K562 (cell line): Measurements from ENCODE around the gene ODAD3. TPM values are rescaled to one million over a fixed set of nuclear protein-coding genes. Genes with fewer than 3 reads are reported as not detected.
"Not testable (repeated sequence)": the region's sequence is repeated elsewhere in the genome, so short reads cannot be mapped to it uniquely, and the experiment has no call there.

Source experiments
- ATAC-seq: fragments of 200-7000 bp; cut with Tn5 transposase; 3 replicates; pipeline ENCODE4 v1.9.1; 2020; ENCODE audit warnings: moderate library complexity
- BruUV-seq: library from RNA; stranded (reverse); fragments of 400-500 nt; replicated peaks from 2 replicates; lab custom pipeline; 2021; lab: Mats Ljungman, UMichigan
- CTCF ChIA-PET: fragments of 300-600 bp; formaldehyde crosslinking; extraction: SDS; loops from one replicate; lab custom pipeline; 2021; ENCODE audit warnings: low intra/inter-chr PET ratio; lab: Yijun Ruan, JAX
- POLR2A ChIA-PET: fragments of 300-600, 350-650 bp; sonication (Branson Sonifier 250); formaldehyde crosslinking; extraction: SDS; loops from one replicate; lab custom pipeline; 2021; ENCODE audit warnings: antibody characterized with exemption, inconsistent platforms; lab: Yijun Ruan, JAX
- DNase-seq, 4 experiments: peaks; one replicate each; pipeline versions ENCODE4 v3.0.0 to v3.0.0-alpha.2; 2011 to 2018; ENCODE audit warnings: low spot score in 3 of 4, mixed read lengths in 3 of 4; ENCODE audit errors: extremely low read depth in 1 of 4
- FAIRE-seq: peaks from 2 replicates; lab custom pipeline; 2011; peaks lifted over from hg19 to GRCh38; lab: Jason Lieb, UNC
- H2AFZ ChIP-seq: 2 replicates; pipeline ENCODE4 v1.6.0; 2011; ENCODE audit warnings: low read depth, low read length, control low read depth, inconsistent platforms
- H3K27ac ChIP-seq: fragments of 200-600 bp; 3 replicates; pipeline ENCODE4 v1.8.0; 2011; ENCODE audit warnings: low read depth, mild to moderate bottlenecking, control low read depth, inconsistent platforms, low read length, moderate library complexity, mixed read lengths; ENCODE audit errors: extremely low read depth
- H3K27me3 ChIP-seq, 2 experiments: fragments of 300-600 bp in 1 of 2; 2 replicates in 1 of 2; 3 replicates in 1 of 2; pipeline versions ENCODE4 v1.6.0 to v1.8.0; 2011; ENCODE audit warnings: inconsistent platforms in 2 of 2, low read length in 2 of 2, mild to moderate bottlenecking in 1 of 2, mixed read lengths in 1 of 2, moderate library complexity in 1 of 2; ENCODE audit not compliant: control insufficient read depth in 2 of 2, insufficient read depth in 2 of 2
- H3K36me3 ChIP-seq: fragments of 300-600 bp; 3 replicates; pipeline ENCODE4 v1.8.0; 2011; ENCODE audit warnings: mild to moderate bottlenecking, low read length, inconsistent platforms; ENCODE audit not compliant: control insufficient read depth, insufficient read depth
- H3K4me1 ChIP-seq, 2 experiments: fragments of 200-600 bp in 1 of 2; replicated peaks in 1 of 2; 2 replicates in 1 of 2; 3 replicates in 1 of 2; pipeline versions ENCODE4 v1.5.1 to v1.8.0; 2011; ENCODE audit warnings: inconsistent platforms in 2 of 2, low read length in 2 of 2, mild to moderate bottlenecking in 1 of 2, mixed read lengths in 1 of 2, moderate library complexity in 1 of 2; ENCODE audit not compliant: control insufficient read depth in 2 of 2, insufficient read depth in 2 of 2
- H3K4me2 ChIP-seq: 2 replicates; pipeline ENCODE4 v1.6.1; 2011; ENCODE audit warnings: low read length, control low read depth, inconsistent platforms, mixed read lengths; ENCODE audit not compliant: insufficient read depth
- H3K4me3 ChIP-seq: fragments of 200-600 bp; sonication (generic), shearing (Covaris generic); 2 replicates; pipeline ENCODE4 v1.5.1; 2016; ENCODE audit warnings: control low read depth, inconsistent platforms
- H3K79me2 ChIP-seq: fragments of 200-600 bp; 3 replicates; pipeline ENCODE4 v1.8.0; 2011; ENCODE audit warnings: low read length, inconsistent platforms; ENCODE audit not compliant: control insufficient read depth, insufficient read depth
- H3K9ac ChIP-seq, 2 experiments: 2 replicates each; pipeline versions ENCODE4 v1.6.0 to v1.6.1; 2011; ENCODE audit warnings: low read depth in 2 of 2, low read length in 2 of 2, control low read depth in 1 of 2, inconsistent platforms in 1 of 2, mild to moderate bottlenecking in 1 of 2, mixed read lengths in 1 of 2; ENCODE audit not compliant: insufficient read depth in 1 of 2
- H3K9me1 ChIP-seq: one replicate; pipeline ENCODE4 v1.6.0; 2011; ENCODE audit warnings: inconsistent platforms, mild to moderate bottlenecking, low read length, moderate library complexity; ENCODE audit not compliant: control insufficient read depth, insufficient read depth
- H3K9me3 ChIP-seq: replicated peaks from 2 replicates; pipeline ENCODE4 v1.5.1; 2011; ENCODE audit warnings: low read depth, low read length, inconsistent platforms; ENCODE audit not compliant: control insufficient read depth, insufficient read depth
- H4K20me1 ChIP-seq: replicated peaks from 2 replicates; pipeline ENCODE4 v1.6.1; 2011; ENCODE audit warnings: low read length, inconsistent platforms, mixed read lengths; ENCODE audit not compliant: control insufficient read depth, insufficient read depth
- ATF3 ChIP-seq, 2 experiments: fragments of 450-650 bp in 1 of 2; sonication (generic) in 1 of 2; formaldehyde crosslinking in 1 of 2; IDR thresholded peaks in 1 of 2; conservative IDR thresholded peaks in 1 of 2; 2 replicates each; pipeline versions ENCODE4 v1.6.1 to v1.8.1; 2016 to 2023; ENCODE audit warnings: mild to moderate bottlenecking in 2 of 2, moderate library complexity in 2 of 2, inconsistent platforms in 1 of 2, missing genetic modification reagents in 1 of 2
- BCOR ChIP-seq: fragments of 450-650 bp; IDR thresholded peaks from 2 replicates; pipeline ENCODE4 v1.6.1; 2016
- KDM1A ChIP-seq, 2 experiments: fragments of 450-650 bp; IDR thresholded peaks; 2 replicates each; pipeline ENCODE4 v1.6.1; 2016; ENCODE audit warnings: mild to moderate bottlenecking in 2 of 2
- TOE1 ChIP-seq, 2 experiments: fragments of 450-650 bp in 1 of 2; sonication (generic) in 1 of 2; formaldehyde crosslinking in 1 of 2; IDR thresholded peaks; 2 replicates each; pipeline versions ENCODE4 v1.7.1 to v1.8.0; 2016 to 2022; ENCODE audit warnings: borderline replicate concordance in 2 of 2, mild to moderate bottlenecking in 2 of 2, antibody characterized with exemption in 1 of 2, inconsistent platforms in 1 of 2, low read depth in 1 of 2, missing genetic modification reagents in 1 of 2, moderate library complexity in 1 of 2
- ZBTB17 ChIP-seq: fragments of 450-650 bp; formaldehyde crosslinking; IDR thresholded peaks from 2 replicates; pipeline ENCODE4 v1.4.0; 2020; ENCODE audit warnings: mild to moderate bottlenecking
- ZNF121 ChIP-seq: sonication (generic); formaldehyde crosslinking; conservative IDR thresholded peaks from 2 replicates; pipeline ENCODE4 v1.8.0; 2022; ENCODE audit warnings: missing genetic modification reagents
- ZNF347 ChIP-seq: fragments of 450-650 bp; formaldehyde crosslinking; IDR thresholded peaks from 2 replicates; pipeline ENCODE4 v1.4.0; 2020; ENCODE audit warnings: low read depth, mild to moderate bottlenecking, moderate library complexity
- ZNF384 ChIP-seq: IDR thresholded peaks from 2 replicates; pipeline ENCODE4 v1.6.1; 2012; ENCODE audit warnings: low read depth, low read length, improper control_type of control experiment
- ZNF445 ChIP-seq: fragments of 250-450 bp; sonication (Bioruptor Pico); IDR thresholded peaks from 2 replicates; pipeline ENCODE4 v1.4.0; 2020; ENCODE audit warnings: low read depth, mild to moderate bottlenecking, moderate library complexity
- WGBS: fragments of 100-300 bp; shearing (Covaris generic); methylation state at CpG from one replicate; pipeline ENCODE4 v1.1.6; 2016; ENCODE audit warnings: low coverage, mixed read lengths; ENCODE audit not compliant: insufficient coverage; ENCODE audit errors: missing lambda C conversion rate; 5-methylcytosine and 5-hydroxymethylcytosine counted together
- in situ Hi-C: fragments of 300-500 bp; cut with MboI; formaldehyde crosslinking; loops from 4 replicates; pipeline ENCODE4 v1.15.0; 2018; ENCODE audit warnings: inconsistent platforms, mixed read lengths
- intact Hi-C: fragments of 100-400 bp; cut with micrococcal nuclease; formaldehyde crosslinking; loops from 2 replicates; pipeline ENCODE4 v1.14.2; 2022
- polyA plus RNA-seq, 8 experiments: library from polyadenylated mRNA; depleted of rRNA in 4 of 8; stranded (reverse) in 5 of 8; unstranded in 3 of 8; fragments of >200 nt; fragmentation: Nextera tagmentation in 2 of 8; fragmentation: Illumina TruSeq in 1 of 8; extraction: Ambion mirVana in 2 of 8; extraction: Trizol in 1 of 8; gene quantifications; 2 replicates each; pipeline versions ENCODE4 v1.2.1 to v1.2.3, GENCODE V29; 2011 to 2014; ENCODE audit warnings: inconsistent platforms in 1 of 8, missing spikeins in 1 of 8
- total RNA-seq, 7 experiments: library from RNA; depleted of rRNA in 6 of 7; stranded (reverse); fragments of >200 nt in 6 of 7; fragmentation: Illumina TruSeq in 2 of 7; extraction: Trizol in 2 of 7; gene quantifications; 2 replicates each; pipeline versions ENCODE4 v1.2.1 to v1.2.3, GENCODE V29; 2011 to 2021; ENCODE audit warnings: low replicate concordance in 1 of 7

ODAD3 gene
- total and polyA plus RNA-seq, 9 of the 15 experiments (the other 6 are each of a cell fraction or from before 2014, with no cell fraction given), result 0.07 to 0.72 (median 0.14) TPM; not detected in 2

- CTCF ChIA-PET, result no interaction called here
- BruUV-seq, result no TSS peak
- DNase-seq (peak in 1 of 4 experiments; percentile 2), ATAC-seq (no peak), FAIRE-seq (no peak)
- Histone ChIP-seq H3K4me1 (peaks cover 9 to 28% of the 10 kb centered on the region in 2 experiments; a peak in 4 of 5 replicates), H3K79me2 (no peaks in the 10 kb centered on the region), H3K9me3 (no peaks in the 10 kb centered on the region), H3K4me2 (no peak overlapping the region), H2AFZ (no peak overlapping the region), H3K4me3 (no peak overlapping the region), H3K9ac (no peak overlapping the region), H3K9me1 (no peaks in the 10 kb centered on the region), H3K36me3 (no peaks in the 10 kb centered on the region), H3K27ac (no peak overlapping the region), H3K27me3 (peaks cover 10 to 14% of the 10 kb centered on the region in 2 experiments), H4K20me1 (no peaks in the 10 kb centered on the region; the same call in 1 of the 2 replicates)
- POLR2A ChIA-PET, result interaction anchor here (0.6 kb wide), 1 partner anchor 29 kb away, joined by 3 read pairs; no protein-coding TSS in a partner anchor
- TF ChIP-seq ZNF445 (no peak), ZBTB17 (CRISPR knock-in tag) (0 out of 2 replicates have a peak, but pooled peaks have one; percentile 57), ZNF347 (CRISPR knock-in tag) (no peak), TOE1 (IDR thresholded peaks at IDR 0.05; ENCODE audit: borderline replicate concordance) (no peak), TOE1 (CRISPR knock-in tag; IDR thresholded peaks at IDR 0.05; ENCODE audit: borderline replicate concordance, low read depth) (no peak)
- in situ Hi-C loops (no loop called here), intact Hi-C loops (no loop called here)
- WGBS, result 29% methylated on average over 8 of the region's 8 CpGs
Measured at GRCh38 chr19:11475861-11476260, 40.9 kb upstream of the ODAD3 start.

GRCh38 chr19:11475343-11475742 lies 40.4 kb upstream of the ODAD3 start:
- FAIRE-seq; intact Hi-C loops; H3K79me2 ChIP-seq; in situ Hi-C loops; H3K27ac ChIP-seq; H3K9ac ChIP-seq; H3K9me3 ChIP-seq; ATAC-seq; H3K4me2 ChIP-seq; DNase-seq; BruUV-seq; H2AFZ ChIP-seq; H3K36me3 ChIP-seq; CTCF ChIA-PET; H3K9me1 ChIP-seq; H4K20me1 ChIP-seq; H3K4me3 ChIP-seq; TF ChIP-seq ATF3 (CRISPR knock-in tag; conservative IDR thresholded peaks at IDR 0.05): not testable (repeated sequence)
- 53% methylated on average over 3 of the region's 3 CpGs for WGBS
- TF ChIP-seq ZNF384, result peak; percentile 51
- 0 out of 4 replicates have a peak, but pooled peaks of 1 of the 2 experiments have one; percentile 8 for TF ChIP-seq KDM1A (IDR thresholded peaks at IDR 0.05)
- peak; percentile 20; the same call in 1 of the 2 replicates for TF ChIP-seq BCOR
- 0 out of 2 replicates have a peak, but pooled peaks have one; percentile 24 for TF ChIP-seq ATF3 (IDR thresholded peaks at IDR 0.05)
- peak; percentile 86 for TF ChIP-seq ZNF121 (CRISPR knock-in tag)
- peaks cover 10 to 14% of the 10 kb centered on the region in 2 experiments for H3K27me3 ChIP-seq
- H3K4me1 ChIP-seq, result peaks cover 9 to 23% of the 10 kb centered on the region in 2 experiments; a peak in 4 of 5 replicates
- POLR2A ChIA-PET, result interaction anchor here (0.6 kb wide), 1 partner anchor 30 kb away, joined by 3 read pairs; no protein-coding TSS in a partner anchor
